HL-60 (cell line): ENCODE results near the gene SPCS1.

Experiments used
- DNase-seq, 2 experiments: peaks; one replicate each; pipeline ENCODE4 v3.0.0-alpha.2; 2010 to 2020; ENCODE audit warnings: low read depth in 1 of 2, low spot score in 1 of 2
- H3K27ac ChIP-seq: fragments of 250-450 bp; sonication (Bioruptor Pico); replicated peaks from 2 replicates; pipeline ENCODE4 v1.5.1; 2020; ENCODE audit warnings: mild to moderate bottlenecking, moderate library complexity
- H3K27me3 ChIP-seq: fragments of 250-450 bp; sonication (Bioruptor Pico); 2 replicates; pipeline ENCODE4 v1.5.1; 2021; ENCODE audit warnings: mild to moderate bottlenecking, moderate library complexity; ENCODE audit not compliant: insufficient read depth, poor library complexity, severe bottlenecking
- H3K4me3 ChIP-seq: replicated peaks from 2 replicates; pipeline ENCODE4 v1.5.1; 2011; ENCODE audit warnings: mild to moderate bottlenecking, control low read depth, low read length; ENCODE audit not compliant: insufficient read depth
- GABPA ChIP-seq: IDR thresholded peaks from 2 replicates; pipeline ENCODE4 v1.6.1; 2012; ENCODE audit warnings: low read depth
- POLR2AphosphoS5 ChIP-seq: IDR thresholded peaks from 2 replicates; pipeline ENCODE4 v1.6.1; 2012; ENCODE audit warnings: low read depth
- SPI1 ChIP-seq: IDR thresholded peaks from 2 replicates; pipeline ENCODE4 v1.6.1; 2012; ENCODE audit warnings: low read depth, mild to moderate bottlenecking, borderline replicate concordance
- long read RNA-seq: library from polyadenylated mRNA; unstranded; transcript quantifications from one replicate; pipeline ENCODE4 v2.0.0, GENCODE V29; 2020
- TF ChIP-seq, protein P1 (sequence below): IDR thresholded peaks from one replicate; pipeline ENCODE4 v1.5.1; 2011; ENCODE audit warnings: low read length, control low read depth, inconsistent platforms; ENCODE audit not compliant: insufficient read depth
- TF ChIP-seq, protein P2 (sequence below): IDR thresholded peaks from 2 replicates; pipeline ENCODE4 v1.6.1; 2012; ENCODE audit warnings: low read depth; ENCODE audit not compliant: insufficient replicate concordance

SPCS1 gene
- long read RNA-seq, full-length matches to known transcripts: 155 of 165 reads
- long read RNA-seq, partial matches to known transcripts: 6 of 165 reads
- long read RNA-seq, other reads (novel, unspliced or antisense): 4 of 165 reads

DNA sequence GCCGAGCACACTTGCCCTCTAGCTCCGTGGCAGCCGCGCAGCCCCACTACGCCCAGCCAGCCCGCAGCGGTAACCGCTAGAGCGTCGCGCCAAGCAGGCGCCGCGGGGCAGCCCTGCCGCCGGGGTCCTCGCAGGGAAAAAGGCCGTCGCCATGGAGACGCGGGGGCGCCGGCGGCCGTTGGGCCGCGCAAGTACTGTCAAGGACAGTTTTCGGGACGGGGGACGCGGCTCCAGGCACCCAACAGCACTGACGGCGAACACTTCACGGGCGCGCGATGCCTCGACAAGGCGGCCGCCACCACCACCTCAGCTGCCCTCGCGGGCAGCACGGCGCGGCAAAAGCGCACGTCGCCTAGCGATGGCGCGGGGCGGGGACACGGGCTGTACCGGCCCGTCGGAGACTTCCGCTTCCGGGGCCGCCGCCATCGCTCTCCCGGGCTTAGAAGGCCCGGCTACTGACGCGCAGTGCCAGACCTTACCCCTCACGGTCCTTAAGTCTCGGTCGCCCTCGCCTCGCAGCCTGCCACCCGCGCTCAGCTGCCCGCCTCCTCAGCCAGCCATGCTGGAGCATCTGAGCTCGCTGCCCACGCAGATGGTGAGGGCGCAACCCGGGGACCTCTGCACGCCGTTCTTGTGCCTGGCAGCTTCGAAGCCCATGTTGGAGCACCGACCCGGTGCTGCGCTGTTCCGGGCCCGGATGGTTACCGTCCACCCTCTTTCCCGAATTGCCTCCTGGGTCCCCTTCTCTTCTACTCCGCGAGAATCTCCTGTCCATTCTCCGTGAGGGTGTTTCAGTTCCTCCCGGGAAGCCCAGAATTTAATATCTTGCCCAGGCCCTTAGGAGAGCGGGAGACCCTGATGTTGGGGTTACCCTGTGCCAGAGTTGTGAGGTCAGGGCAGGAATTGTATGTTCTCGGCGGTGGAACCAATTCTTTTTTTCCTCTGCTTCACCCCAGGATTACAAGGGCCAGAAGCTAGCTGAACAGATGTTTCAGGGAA is at the start of gene SPCS1, which contains the start of gene GLT8D1:
SPCS1 (plus strand) TSS at position 419 of the 999 bp plus-strand sequence; CDS start at position 560, 141 bp downstream.
GLT8D1 (minus strand) TSS at position 104 of the 999 bp plus-strand sequence. CDS start 5,331 bp downstream, outside the sequence.
- peak within 1 kb of the TSS; percentile 76 for H3K4me3 ChIP-seq
- H3K27me3 ChIP-seq: no peaks in the 10 kb centered on the region
- TF ChIP-seq, protein P1, sequence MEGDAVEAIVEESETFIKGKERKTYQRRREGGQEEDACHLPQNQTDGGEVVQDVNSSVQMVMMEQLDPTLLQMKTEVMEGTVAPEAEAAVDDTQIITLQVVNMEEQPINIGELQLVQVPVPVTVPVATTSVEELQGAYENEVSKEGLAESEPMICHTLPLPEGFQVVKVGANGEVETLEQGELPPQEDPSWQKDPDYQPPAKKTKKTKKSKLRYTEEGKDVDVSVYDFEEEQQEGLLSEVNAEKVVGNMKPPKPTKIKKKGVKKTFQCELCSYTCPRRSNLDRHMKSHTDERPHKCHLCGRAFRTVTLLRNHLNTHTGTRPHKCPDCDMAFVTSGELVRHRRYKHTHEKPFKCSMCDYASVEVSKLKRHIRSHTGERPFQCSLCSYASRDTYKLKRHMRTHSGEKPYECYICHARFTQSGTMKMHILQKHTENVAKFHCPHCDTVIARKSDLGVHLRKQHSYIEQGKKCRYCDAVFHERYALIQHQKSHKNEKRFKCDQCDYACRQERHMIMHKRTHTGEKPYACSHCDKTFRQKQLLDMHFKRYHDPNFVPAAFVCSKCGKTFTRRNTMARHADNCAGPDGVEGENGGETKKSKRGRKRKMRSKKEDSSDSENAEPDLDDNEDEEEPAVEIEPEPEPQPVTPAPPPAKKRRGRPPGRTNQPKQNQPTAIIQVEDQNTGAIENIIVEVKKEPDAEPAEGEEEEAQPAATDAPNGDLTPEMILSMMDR: no peak
- TF ChIP-seq POLR2AphosphoS5 (peak; percentile 78), GABPA (peak; percentile 94), SPI1 (peak; percentile 47; the same call in 1 of the 2 replicates)
- DNase-seq: peak; percentile 76 to 82
- H3K27ac ChIP-seq: peak within 1 kb of the TSS; percentile 90

DNA sequence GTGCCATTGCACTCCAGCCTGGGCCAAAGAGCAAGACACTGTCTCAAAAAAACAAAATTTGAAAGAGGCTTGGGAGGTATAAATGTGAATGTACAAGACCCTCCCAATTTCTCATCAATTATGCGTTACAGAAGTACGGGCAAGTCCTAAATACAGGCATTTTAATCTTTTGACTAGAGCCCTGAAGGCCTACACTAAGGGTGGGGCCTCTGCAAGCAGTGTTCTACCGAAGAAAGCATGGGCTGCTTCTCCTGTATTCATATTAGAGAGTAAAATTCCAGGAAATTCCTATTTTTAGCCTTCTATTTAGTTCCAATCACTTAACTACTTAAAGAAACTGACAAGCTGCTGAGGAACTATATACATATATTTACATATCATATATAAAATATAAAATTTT is 45.9 kb upstream of the SPCS1 start:
- no peak overlapping the region for H3K27ac ChIP-seq
- no peak for DNase-seq
- TF ChIP-seq POLR2AphosphoS5 (no peak), SPI1 (no peak), GABPA (no peak)
- TF ChIP-seq, protein P1: no peak
- TF ChIP-seq, protein P2, sequence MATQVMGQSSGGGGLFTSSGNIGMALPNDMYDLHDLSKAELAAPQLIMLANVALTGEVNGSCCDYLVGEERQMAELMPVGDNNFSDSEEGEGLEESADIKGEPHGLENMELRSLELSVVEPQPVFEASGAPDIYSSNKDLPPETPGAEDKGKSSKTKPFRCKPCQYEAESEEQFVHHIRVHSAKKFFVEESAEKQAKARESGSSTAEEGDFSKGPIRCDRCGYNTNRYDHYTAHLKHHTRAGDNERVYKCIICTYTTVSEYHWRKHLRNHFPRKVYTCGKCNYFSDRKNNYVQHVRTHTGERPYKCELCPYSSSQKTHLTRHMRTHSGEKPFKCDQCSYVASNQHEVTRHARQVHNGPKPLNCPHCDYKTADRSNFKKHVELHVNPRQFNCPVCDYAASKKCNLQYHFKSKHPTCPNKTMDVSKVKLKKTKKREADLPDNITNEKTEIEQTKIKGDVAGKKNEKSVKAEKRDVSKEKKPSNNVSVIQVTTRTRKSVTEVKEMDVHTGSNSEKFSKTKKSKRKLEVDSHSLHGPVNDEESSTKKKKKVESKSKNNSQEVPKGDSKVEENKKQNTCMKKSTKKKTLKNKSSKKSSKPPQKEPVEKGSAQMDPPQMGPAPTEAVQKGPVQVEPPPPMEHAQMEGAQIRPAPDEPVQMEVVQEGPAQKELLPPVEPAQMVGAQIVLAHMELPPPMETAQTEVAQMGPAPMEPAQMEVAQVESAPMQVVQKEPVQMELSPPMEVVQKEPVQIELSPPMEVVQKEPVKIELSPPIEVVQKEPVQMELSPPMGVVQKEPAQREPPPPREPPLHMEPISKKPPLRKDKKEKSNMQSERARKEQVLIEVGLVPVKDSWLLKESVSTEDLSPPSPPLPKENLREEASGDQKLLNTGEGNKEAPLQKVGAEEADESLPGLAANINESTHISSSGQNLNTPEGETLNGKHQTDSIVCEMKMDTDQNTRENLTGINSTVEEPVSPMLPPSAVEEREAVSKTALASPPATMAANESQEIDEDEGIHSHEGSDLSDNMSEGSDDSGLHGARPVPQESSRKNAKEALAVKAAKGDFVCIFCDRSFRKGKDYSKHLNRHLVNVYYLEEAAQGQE: no peak

DNA sequence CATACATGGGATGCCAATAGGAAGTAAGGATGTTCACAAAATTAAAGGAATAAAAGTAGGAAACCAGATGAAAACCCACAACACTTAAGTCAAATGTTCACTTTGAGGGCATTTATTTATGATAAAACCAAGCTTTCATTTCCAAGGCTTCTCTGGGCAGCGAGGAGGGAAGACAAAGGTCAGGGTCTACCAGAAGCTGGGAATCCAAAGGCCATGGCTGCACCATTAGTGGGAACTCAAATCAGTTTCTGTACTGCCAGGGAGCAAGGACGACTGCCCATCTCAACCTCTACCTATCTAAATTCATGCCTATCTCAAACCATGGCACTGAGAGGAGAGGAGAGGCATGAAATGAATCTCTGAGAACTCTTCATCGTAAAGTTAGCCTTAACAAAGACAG is 42.8 kb upstream of the SPCS1 start:
- Histone ChIP-seq H3K4me3 (no peak overlapping the region), H3K27me3 (no peaks in the 10 kb centered on the region), H3K27ac (no peak overlapping the region)
- DNase-seq: no peak
- TF ChIP-seq SPI1 (no peak), GABPA (no peak), POLR2AphosphoS5 (no peak)
- TF ChIP-seq, protein P1: no peak
- TF ChIP-seq, protein P2: no peak

More for the DNA sequence above, 45.9 kb upstream of the SPCS1 start:
- H3K27me3 ChIP-seq: no peaks in the 10 kb centered on the region
- no peak overlapping the region for H3K4me3 ChIP-seq
